Mesendoderm (in vitro differentiated cells): Measurements from ENCODE around the gene MRPS7.
A peak's percentile ranks its signal among the peaks of the same experiment; 100 is the strongest.

ENCODE experiments used
- DNase-seq: peaks from one replicate; pipeline ENCODE4 v3.0.0; 2013
- H2AK5ac ChIP-seq: 2 replicates; pipeline ENCODE4 v1.6.1; 2013; ENCODE audit warnings: low read length, inconsistent platforms
- H2BK120ac ChIP-seq: 2 replicates; pipeline ENCODE4 v1.6.1; 2013; ENCODE audit warnings: low read depth, mild to moderate bottlenecking, low read length, moderate library complexity, mixed read lengths
- H2BK15ac ChIP-seq: replicated peaks from 2 replicates; pipeline ENCODE4 v1.6.1; 2013; ENCODE audit warnings: low read depth, mild to moderate bottlenecking, moderate library complexity
- H2BK5ac ChIP-seq: 2 replicates; pipeline ENCODE4 v1.6.1; 2013; ENCODE audit warnings: low read length, inconsistent platforms
- H3K18ac ChIP-seq: 2 replicates; pipeline ENCODE4 v1.6.1; 2013; ENCODE audit warnings: mild to moderate bottlenecking, low read length, mixed read lengths
- H3K23ac ChIP-seq: one replicate; pipeline ENCODE4 v1.6.1; 2013; ENCODE audit warnings: low read length
- H3K27ac ChIP-seq: 2 replicates; pipeline ENCODE4 v1.5.1; 2013; ENCODE audit warnings: low read depth, mild to moderate bottlenecking, inconsistent platforms, low read length, moderate library complexity
- H3K27me3 ChIP-seq: 2 replicates; pipeline ENCODE4 v1.6.1; 2013; ENCODE audit warnings: low read length, control low read depth, mild to moderate bottlenecking, inconsistent platforms; ENCODE audit not compliant: insufficient read depth, poor library complexity
- H3K36me3 ChIP-seq: 2 replicates; pipeline ENCODE4 v1.6.1; 2013; ENCODE audit warnings: low read length, inconsistent platforms; ENCODE audit not compliant: control insufficient read depth, insufficient read depth
- H3K4ac ChIP-seq: one replicate; pipeline ENCODE4 v1.6.1; 2013; ENCODE audit warnings: low read depth, mild to moderate bottlenecking, low read length, moderate library complexity
- H3K4me1 ChIP-seq: 2 replicates; pipeline ENCODE4 v1.6.1; 2013; ENCODE audit warnings: low read depth, low read length, inconsistent platforms; ENCODE audit not compliant: control insufficient read depth
- H3K4me2 ChIP-seq: 2 replicates; pipeline ENCODE4 v1.6.1; 2013; ENCODE audit warnings: low read length
- H3K4me3 ChIP-seq: 2 replicates; pipeline ENCODE4 v1.5.1; 2013; ENCODE audit warnings: mild to moderate bottlenecking, low read length
- H3K56ac ChIP-seq: one replicate; pipeline ENCODE4 v1.6.1; 2013; ENCODE audit warnings: low read length
- H3K79me1 ChIP-seq: 2 replicates; pipeline ENCODE4 v1.6.1; 2013; ENCODE audit warnings: low read length, inconsistent platforms
- H3K79me2 ChIP-seq: 2 replicates; pipeline ENCODE4 v1.6.1; 2013; ENCODE audit warnings: mild to moderate bottlenecking, low read length; ENCODE audit not compliant: control insufficient read depth, insufficient read depth
- H3K9ac ChIP-seq: 2 replicates; pipeline ENCODE4 v1.6.1; 2013; ENCODE audit warnings: low read length, inconsistent platforms
- H4K5ac ChIP-seq: one replicate; pipeline ENCODE4 v1.6.1; 2013; ENCODE audit warnings: low read length
- H4K8ac ChIP-seq: one replicate; pipeline ENCODE4 v1.6.1; 2013; ENCODE audit warnings: low read depth, mild to moderate bottlenecking, control low read depth, low read length, moderate library complexity
- WGBS: extraction: QIAGEN DNeasy Blood & Tissue Kit; methylation state at CpG from one replicate; pipeline ENCODE4 v1.1.7; 2013; ENCODE audit warnings: low lambda C conversion rate, missing lambda C conversion rate; ENCODE audit not compliant: insufficient coverage; ENCODE audit errors: extremely low coverage; 5-methylcytosine and 5-hydroxymethylcytosine counted together

MRPS7 gene

GRCh38 chr17:75237100-75238014 lies 24.3 kb upstream of the MRPS7 start:
- Histone ChIP-seq H3K18ac (no peak overlapping the region), H3K36me3 (peaks cover 24% of the 10 kb centered on the region), H3K27ac (no peak overlapping the region), H2BK5ac (no peak overlapping the region), H4K5ac (no peak overlapping the region), H3K4me3 (no peak overlapping the region), H3K4ac (no peak overlapping the region), H4K8ac (no peak overlapping the region), H3K4me1 (no peaks in the 10 kb centered on the region), H3K4me2 (no peak overlapping the region), H3K23ac (no peak overlapping the region), H3K27me3 (no peaks in the 10 kb centered on the region), H3K56ac (no peak overlapping the region), H2AK5ac (no peak overlapping the region), H2BK120ac (no peak overlapping the region), H2BK15ac (no peak overlapping the region), H3K79me2 (no peaks in the 10 kb centered on the region), H3K9ac (no peak overlapping the region), H3K79me1 (no peaks in the 10 kb centered on the region)
- WGBS: no CpG with 5 or more reads among the region's 12 CpGs
- no peak for DNase-seq

GRCh38 chr17:75238020-75238580 lies 23.6 kb upstream of the MRPS7 start:
- Histone ChIP-seq H2AK5ac (no peak overlapping the region), H3K9ac (no peak overlapping the region), H3K79me2 (no peaks in the 10 kb centered on the region), H4K8ac (no peak overlapping the region), H2BK120ac (no peak overlapping the region), H3K18ac (no peak overlapping the region), H3K36me3 (peaks cover 21% of the 10 kb centered on the region), H3K27me3 (no peaks in the 10 kb centered on the region), H3K27ac (no peak overlapping the region), H3K79me1 (no peaks in the 10 kb centered on the region), H2BK5ac (no peak overlapping the region), H3K4me3 (no peak overlapping the region), H3K56ac (no peak overlapping the region), H3K4me1 (no peaks in the 10 kb centered on the region), H3K4me2 (no peak overlapping the region), H4K5ac (no peak overlapping the region), H3K4ac (no peak overlapping the region), H3K23ac (no peak overlapping the region), H2BK15ac (no peak overlapping the region)
- DNase-seq: no peak
- no CpG with 5 or more reads among the region's 11 CpGs for WGBS

GRCh38 chr17:75238684-75239191 lies 22.9 kb upstream of the MRPS7 start:
- H2BK15ac ChIP-seq: no peak overlapping the region
- peaks cover 23% of the 10 kb centered on the region for H3K36me3 ChIP-seq
- H3K23ac ChIP-seq: no peak overlapping the region
- H2BK120ac ChIP-seq: no peak overlapping the region
- no peak overlapping the region for H3K18ac ChIP-seq
- H3K4ac ChIP-seq: no peak overlapping the region
- H3K27me3 ChIP-seq: no peaks in the 10 kb centered on the region
- peak; percentile 83 for DNase-seq
- H3K4me2 ChIP-seq: no peak overlapping the region
- no peak overlapping the region for H2BK5ac ChIP-seq
- no peaks in the 10 kb centered on the region for H3K79me1 ChIP-seq
- no peak overlapping the region for H3K56ac ChIP-seq
- H3K27ac ChIP-seq: no peak overlapping the region
- H4K5ac ChIP-seq: no peak overlapping the region
- H2AK5ac ChIP-seq: no peak overlapping the region
- H3K4me1 ChIP-seq: no peaks in the 10 kb centered on the region
- no peak overlapping the region for H4K8ac ChIP-seq
- WGBS: no CpG with 5 or more reads among the region's 13 CpGs
- no peak overlapping the region for H3K9ac ChIP-seq
- no peak overlapping the region for H3K4me3 ChIP-seq
- H3K79me2 ChIP-seq: no peaks in the 10 kb centered on the region

- no peak overlapping the region for H3K4me3 ChIP-seq
- no peak overlapping the region for H2AK5ac ChIP-seq
- no peak overlapping the region for H3K9ac ChIP-seq
- no peaks in the 10 kb centered on the region for H3K27me3 ChIP-seq
- H2BK5ac ChIP-seq: no peak overlapping the region
- H3K18ac ChIP-seq: no peak overlapping the region
- H2BK120ac ChIP-seq: no peak overlapping the region
- H4K5ac ChIP-seq: no peak overlapping the region
- no peak overlapping the region for H4K8ac ChIP-seq
- H3K56ac ChIP-seq: no peak overlapping the region
- no peak overlapping the region for H3K27ac ChIP-seq
- H3K79me2 ChIP-seq: no peaks in the 10 kb centered on the region
- H3K79me1 ChIP-seq: no peaks in the 10 kb centered on the region
- H3K23ac ChIP-seq: no peak overlapping the region
- H3K4me2 ChIP-seq: no peak overlapping the region
- H2BK15ac ChIP-seq: no peak overlapping the region
- DNase-seq: no peak
- no peak overlapping the region for H3K4ac ChIP-seq
- no peaks in the 10 kb centered on the region for H3K4me1 ChIP-seq
- no CpG with 5 or more reads among the region's 12 CpGs for WGBS
- peaks cover 23% of the 10 kb centered on the region for H3K36me3 ChIP-seq
Measured at GRCh38 chr17:75239214-75239613, 22.5 kb upstream of the MRPS7 start.

GRCh38 chr17:75239778-75240393 lies 21.8 kb upstream of the MRPS7 start:
- Histone ChIP-seq H3K4ac (no peak overlapping the region), H3K79me2 (no peaks in the 10 kb centered on the region), H2BK120ac (no peak overlapping the region), H3K4me3 (no peak overlapping the region), H3K27me3 (no peaks in the 10 kb centered on the region), H3K56ac (no peak overlapping the region), H2BK15ac (no peak overlapping the region), H4K5ac (no peak overlapping the region), H3K23ac (no peak overlapping the region), H3K4me1 (no peaks in the 10 kb centered on the region), H2BK5ac (no peak overlapping the region), H3K18ac (no peak overlapping the region), H3K79me1 (no peaks in the 10 kb centered on the region), H2AK5ac (no peak overlapping the region), H3K36me3 (peaks cover 18% of the 10 kb centered on the region), H3K27ac (no peak overlapping the region), H3K4me2 (no peak overlapping the region), H3K9ac (no peak overlapping the region), H4K8ac (no peak overlapping the region)
- WGBS: no CpG with 5 or more reads among the region's 23 CpGs
- DNase-seq: no peak
